Measurements from ENCODE around the gene DIP2C.
"Not testable (repeated sequence)": the region's sequence is repeated elsewhere in the genome, so short reads cannot be mapped to it uniquely, and the experiment has no call there.

Gene DIP2C

DNA sequence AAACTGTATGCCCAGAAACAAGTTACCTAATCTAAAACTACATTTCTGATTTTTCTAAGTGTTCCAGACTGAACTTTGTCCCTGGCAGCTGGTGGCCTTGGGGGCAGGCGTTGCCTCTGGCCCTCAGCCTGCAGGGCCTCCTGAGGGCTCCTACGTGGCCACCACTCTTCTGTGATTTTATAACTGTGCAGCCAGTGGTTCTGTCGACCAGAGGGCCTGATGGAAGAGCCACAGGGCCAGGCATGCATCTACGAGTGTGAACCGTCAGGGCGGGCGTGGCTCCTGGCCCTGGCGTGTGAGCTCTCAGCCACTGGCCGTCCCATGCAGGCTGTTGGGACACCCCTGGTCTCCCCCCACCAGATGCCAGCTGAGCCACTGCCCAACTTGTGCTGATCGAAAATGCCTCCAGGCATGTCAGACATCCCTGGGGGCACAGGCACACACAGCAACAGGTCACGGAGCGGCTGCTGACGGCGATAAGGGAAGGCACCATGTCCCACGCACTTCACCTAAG lies 380.8 kb downstream of the DIP2C start:
- H3K4me3 ChIP-seq (ENCODE audit: low read length): no peak overlapping the region

DNA sequence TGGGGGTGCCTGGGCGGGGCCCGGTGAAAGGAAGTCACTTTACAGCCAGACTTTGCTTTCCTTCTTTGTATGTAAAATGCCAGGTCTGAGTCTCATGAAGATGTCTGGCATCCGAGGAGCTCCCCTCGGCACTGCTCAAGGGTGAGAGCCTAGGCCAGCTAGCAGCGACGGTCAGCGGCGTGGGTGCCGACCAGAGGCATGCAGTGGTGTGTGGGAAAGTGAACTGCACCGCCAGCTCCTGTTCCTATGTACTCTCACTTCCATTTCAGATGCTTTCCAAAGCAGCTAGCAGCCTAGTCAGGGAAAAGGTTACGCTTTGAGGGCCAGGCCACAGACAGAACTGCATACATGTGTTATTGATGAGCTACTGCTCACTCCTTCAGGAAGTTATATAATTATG lies 381.4 kb downstream of the DIP2C start:
- no peak overlapping the region for H3K4me3 ChIP-seq (ENCODE audit: low read length)
- DNase-seq (ENCODE audit: low read depth, low spot score): no peak

More for the DNA sequence above, 380.8 kb downstream of the DIP2C start:
- no peak for DNase-seq (ENCODE audit: low read depth, low spot score)

DNA sequence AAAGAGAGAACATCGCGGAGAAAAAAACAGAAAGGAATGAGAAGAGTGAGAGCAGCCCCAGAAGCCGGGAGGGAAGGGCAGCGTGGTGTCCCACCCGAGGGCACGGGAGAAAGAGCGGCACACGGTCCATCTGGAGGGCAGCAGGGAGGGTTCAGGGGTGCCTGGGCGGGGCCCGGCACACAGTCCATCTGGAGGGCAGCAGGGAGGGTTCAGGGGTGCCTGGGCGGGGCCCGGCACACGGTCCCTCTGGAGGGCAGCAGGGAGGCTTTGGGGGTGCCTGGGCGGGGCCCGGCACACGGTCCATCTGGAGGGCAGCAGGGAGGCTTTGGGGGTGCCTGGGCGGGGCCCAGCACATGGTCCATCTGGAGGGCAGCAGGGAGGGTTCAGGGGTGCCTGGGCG lies 381.8 kb downstream of the DIP2C start:
- DNase-seq (ENCODE audit: low read depth, low spot score): no peak
- H3K4me3 ChIP-seq (ENCODE audit: low read length): no peak overlapping the region

DNA sequence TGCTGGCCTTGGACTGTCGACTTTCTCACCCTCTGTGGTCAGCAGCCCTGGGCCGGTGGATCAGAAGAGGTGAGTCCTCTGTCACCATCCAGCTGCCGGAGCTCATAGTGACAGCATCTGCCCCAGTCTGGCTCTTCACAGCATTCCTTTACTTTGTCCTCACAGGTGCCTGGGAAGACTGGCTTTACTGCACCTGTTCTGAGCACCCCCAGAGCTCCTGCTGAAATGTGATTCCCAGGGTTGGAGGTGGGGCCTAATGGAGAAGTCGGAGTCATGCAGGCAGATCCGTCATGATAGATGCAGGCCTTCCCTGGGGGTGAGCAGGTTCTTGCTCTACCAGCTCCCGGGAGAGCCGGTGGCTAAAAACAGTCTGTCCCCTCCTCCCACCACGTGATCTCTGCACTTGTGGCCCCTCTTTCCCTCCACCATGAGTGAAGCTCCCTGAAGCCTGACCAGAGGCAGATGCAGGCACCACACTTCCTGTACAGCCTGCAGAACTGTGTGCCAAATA lies 382.7 kb downstream of the DIP2C start:
- no peak for DNase-seq (ENCODE audit: low read depth, low spot score)
- no peak overlapping the region for H3K4me3 ChIP-seq (ENCODE audit: low read length)

DNA sequence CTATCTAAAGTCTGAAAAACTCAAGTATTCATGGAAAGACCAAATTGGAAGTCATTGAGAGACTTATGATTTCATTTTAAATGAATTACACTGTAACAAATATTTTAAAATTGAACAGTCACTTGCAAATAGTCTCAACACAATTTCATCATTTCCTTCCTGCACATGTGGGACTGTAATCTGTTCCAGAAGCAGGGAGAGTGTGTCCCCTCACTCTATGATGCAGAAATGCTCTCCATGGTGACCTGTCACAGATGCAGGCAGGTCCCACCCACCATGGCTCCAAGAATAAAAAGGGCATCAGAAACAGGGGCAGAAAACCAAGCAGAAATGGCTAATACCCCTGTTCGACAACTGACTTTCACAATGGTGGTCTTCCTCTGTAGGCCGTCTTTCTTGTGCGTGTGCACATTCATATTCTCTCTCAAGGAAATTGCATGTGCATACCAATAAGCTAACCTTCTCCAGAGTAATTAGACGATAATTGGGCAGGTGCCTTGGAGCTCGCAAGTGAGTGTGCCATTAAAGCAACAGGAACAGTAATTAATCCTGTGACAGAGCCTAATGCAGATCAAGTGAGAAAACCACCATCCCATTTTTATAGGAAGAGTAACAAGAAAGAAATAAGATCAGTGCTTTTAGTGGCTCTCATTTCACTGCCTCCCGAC lies 383.3 kb downstream of the DIP2C start:
- no peak for DNase-seq (ENCODE audit: low read depth, low spot score)
- no peak overlapping the region for H3K4me3 ChIP-seq (ENCODE audit: low read length)

DNA sequence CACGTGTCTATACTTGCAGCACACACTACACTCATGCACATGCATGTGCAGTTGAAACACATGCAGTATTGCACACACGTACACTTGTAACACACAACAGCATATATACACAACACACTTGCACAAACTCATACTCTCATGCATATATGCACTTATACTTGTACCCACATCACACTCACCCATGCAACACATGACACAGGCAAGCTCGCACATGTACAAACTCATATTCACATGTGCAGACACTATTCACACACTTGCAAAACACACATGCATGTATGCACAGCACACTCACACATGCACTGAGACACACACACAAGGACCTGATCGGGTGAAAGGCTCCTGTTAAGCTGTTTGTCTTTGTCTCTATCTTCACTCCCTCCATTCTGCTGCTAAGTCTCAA lies 384.4 kb downstream of the DIP2C start:
- H3K4me3 ChIP-seq (ENCODE audit: low read length): no peak overlapping the region
- no peak for DNase-seq (ENCODE audit: low read depth, low spot score)

DNA sequence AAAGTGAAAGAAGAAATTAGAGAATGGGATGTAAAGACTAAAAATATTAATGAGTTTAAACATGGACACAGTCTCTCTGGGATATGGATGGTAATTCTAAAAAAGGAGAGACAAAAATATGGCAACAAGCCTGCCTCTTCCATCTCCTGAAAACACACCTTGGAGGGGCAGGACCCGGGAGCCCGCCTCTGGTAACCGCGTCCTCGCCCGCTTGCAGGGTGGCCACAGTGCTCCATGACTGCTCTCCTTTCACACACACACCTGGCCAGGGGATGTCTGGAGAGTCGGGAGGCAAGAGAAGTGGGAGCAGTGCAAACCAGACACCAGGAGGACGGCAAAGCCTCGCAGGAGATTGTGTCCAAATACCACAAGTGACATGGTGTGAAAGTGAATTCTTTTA lies 387.9 kb downstream of the DIP2C start:
- no peak overlapping the region for H3K4me3 ChIP-seq (ENCODE audit: low read length)
- DNase-seq (ENCODE audit: low read depth, low spot score): no peak

DNA sequence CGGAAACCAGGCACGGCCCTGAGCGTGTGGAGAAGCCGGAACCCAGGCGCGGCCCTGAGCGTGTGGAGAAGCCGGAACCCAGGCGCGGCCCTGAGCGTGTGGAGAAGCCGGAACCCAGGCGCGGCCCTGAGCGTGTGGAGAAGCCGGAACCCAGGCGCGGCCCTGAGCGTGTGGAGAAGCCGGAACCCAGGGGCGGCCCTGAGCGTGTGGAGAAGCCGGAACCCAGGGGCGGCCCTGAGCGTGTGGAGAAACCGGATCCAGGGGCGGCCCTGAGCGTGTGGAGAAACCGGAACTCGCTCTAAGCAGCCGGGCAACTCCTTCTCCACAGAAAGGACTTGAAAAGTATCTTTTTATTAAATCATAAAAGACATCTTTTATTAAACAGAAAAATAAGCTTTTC lies 388.9 kb downstream of the DIP2C start:
- DNase-seq (ENCODE audit: low read depth, low spot score); H3K4me3 ChIP-seq (ENCODE audit: low read length): not testable (repeated sequence)

DNA sequence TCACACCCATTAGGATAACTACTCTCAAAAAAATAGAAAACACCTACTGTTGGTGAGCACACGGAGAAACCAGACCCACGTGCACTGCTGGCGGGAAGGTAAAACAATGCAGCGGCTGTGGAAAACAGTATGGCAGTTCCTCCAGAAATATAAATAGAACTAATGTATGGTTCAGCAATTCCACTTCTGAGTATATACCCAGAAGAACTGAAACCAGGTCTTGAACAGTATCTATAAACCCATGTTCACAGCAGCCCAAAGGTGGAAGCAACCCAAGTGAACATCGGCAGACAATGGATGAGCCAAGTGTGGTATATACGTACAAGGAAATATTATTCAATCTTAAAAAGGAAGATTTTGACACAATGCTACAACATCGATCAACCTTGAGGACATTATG lies 389.5 kb downstream of the DIP2C start:
- no peak for DNase-seq (ENCODE audit: low read depth, low spot score)
- H3K4me3 ChIP-seq (ENCODE audit: low read length): no peak overlapping the region

DNA sequence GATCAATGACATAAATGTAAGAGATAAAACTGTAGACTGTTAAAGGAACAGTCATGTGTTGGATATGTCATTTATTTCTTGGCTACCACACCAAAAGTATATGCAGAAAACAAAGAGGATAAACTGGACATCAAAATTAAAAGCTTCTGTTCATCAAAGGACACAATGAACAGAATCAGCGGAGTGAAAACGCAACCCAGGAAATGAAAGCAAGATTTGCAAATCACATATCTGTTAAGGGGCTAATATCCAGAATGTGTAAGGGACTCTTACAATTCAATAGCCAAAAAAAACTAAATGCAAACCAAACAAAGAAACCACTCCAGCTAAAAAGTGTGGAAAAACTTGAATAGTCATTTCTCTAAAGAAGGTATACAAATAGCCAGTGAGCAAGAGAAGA lies 390.0 kb downstream of the DIP2C start:
- no peak for DNase-seq (ENCODE audit: low read depth, low spot score)
- no peak overlapping the region for H3K4me3 ChIP-seq (ENCODE audit: low read length)

DNA sequence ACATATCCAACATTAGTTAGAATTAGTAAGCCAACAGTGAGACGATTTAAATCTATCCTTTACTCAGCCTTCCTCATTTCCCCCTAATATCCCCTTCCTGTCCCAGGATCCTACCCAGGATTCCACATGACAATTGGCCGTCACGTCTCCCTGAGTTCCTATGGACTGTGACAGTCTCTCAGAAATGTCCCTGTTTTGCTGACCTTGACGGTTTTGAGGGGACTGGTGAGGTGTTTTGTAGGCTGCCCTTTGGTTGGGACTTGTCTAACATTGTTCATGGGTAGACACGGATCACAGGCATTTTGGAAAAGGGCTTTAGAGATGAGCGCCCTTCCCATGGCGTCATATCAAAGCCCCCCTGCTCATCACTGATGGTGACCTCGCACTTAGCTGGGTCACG lies 391.4 kb downstream of the DIP2C start:
- no peak for DNase-seq (ENCODE audit: low read depth, low spot score)
- H3K4me3 ChIP-seq (ENCODE audit: low read length): no peak overlapping the region

DNA sequence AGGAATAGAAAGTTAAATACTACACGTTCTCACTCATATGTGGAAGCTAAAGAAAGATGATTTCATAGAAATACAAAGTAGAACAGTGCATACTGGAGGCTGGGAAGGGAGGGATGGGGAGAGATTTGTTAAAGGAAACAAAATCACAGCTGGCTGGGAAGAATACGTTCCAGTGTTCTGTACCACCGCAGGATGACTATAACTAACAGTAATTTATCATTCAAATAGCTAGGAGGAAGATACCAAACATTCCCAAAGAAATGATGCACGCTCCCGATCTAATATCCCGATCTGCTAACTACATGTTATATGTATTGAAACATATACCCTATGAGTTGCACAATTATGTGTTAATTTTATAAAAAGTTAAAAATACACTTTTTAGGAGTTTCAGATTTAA lies 391.9 kb downstream of the DIP2C start:
- no peak for DNase-seq (ENCODE audit: low read depth, low spot score)
- H3K4me3 ChIP-seq (ENCODE audit: low read length): no peak overlapping the region

DNA sequence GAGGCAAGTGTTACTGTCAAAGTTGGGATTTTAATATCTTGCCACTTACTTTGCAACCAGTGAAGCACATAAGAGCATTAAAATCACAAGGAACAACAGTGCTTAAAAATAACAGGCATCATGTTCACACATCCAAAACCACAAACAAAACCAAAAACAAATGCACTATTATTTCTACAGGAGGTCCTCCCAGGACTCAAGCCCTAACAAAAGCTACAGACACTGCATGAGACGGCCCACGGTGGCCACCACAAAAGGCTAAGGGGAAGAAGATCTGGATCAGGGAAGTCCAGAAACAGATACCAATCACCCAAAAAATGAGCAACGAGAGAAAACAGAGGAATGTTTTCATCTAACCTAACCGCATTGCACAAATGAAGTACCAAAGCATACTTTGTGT lies 395.8 kb downstream of the DIP2C start:
- DNase-seq (ENCODE audit: low read depth, low spot score): no peak
- H3K4me3 ChIP-seq (ENCODE audit: low read length): no peak overlapping the region

DNA sequence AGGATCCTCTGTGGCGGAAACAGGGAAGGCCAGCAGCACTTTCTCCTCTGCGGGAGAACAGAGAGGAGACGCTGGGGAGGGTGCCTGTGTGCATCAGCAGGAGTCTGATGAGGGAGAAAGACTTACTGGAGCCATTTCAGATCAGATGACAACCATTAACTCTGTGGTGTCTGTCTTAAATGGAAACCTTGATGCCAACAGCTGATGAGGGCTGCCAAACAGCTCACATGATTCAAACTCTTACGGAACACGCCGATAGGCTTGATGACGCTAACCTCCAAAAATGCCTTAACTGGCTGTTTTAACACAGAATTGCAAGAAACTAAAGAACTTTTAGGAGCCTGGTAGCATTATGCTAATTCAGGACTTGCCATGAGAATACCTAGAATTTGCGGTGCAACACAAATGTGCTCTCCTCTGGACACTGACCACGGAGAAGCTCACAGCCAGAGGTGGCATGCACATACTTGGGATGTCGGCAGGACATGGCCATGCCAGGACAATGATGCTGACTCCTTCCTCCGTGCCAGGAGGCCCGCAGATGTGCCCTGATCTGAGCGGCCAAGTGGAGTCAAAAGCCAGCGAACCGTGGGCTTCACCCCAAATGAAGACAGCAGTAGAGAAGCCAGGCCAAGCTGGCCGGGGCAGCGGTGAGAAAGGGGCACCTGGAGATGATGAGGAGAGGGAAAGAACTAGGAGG lies 399.3 kb downstream of the DIP2C start:
- no peak for DNase-seq (ENCODE audit: low read depth, low spot score)
- no peak overlapping the region for H3K4me3 ChIP-seq (ENCODE audit: low read length)

DNA sequence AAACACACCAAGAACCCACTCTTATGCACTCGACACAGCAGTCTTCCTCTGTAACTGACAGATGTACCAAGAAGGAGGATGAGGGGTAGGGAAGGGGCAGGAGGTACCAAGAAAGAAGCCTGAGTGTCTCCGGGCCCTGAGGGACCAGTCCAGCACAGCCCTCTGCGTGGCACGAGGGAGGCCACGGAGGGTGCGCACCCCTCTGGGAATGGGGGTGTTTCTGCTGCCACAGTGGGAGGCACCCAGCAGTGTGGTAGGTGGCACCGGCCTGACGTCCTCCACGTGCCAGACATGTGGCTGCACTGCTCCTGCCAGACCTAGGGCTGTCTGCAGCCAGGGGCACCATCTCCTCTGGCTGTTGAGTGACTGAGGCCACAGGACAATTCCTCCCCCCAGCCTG lies 399.9 kb downstream of the DIP2C start:
- no peak for DNase-seq (ENCODE audit: low read depth, low spot score)
- H3K4me3 ChIP-seq (ENCODE audit: low read length): no peak overlapping the region

DNA sequence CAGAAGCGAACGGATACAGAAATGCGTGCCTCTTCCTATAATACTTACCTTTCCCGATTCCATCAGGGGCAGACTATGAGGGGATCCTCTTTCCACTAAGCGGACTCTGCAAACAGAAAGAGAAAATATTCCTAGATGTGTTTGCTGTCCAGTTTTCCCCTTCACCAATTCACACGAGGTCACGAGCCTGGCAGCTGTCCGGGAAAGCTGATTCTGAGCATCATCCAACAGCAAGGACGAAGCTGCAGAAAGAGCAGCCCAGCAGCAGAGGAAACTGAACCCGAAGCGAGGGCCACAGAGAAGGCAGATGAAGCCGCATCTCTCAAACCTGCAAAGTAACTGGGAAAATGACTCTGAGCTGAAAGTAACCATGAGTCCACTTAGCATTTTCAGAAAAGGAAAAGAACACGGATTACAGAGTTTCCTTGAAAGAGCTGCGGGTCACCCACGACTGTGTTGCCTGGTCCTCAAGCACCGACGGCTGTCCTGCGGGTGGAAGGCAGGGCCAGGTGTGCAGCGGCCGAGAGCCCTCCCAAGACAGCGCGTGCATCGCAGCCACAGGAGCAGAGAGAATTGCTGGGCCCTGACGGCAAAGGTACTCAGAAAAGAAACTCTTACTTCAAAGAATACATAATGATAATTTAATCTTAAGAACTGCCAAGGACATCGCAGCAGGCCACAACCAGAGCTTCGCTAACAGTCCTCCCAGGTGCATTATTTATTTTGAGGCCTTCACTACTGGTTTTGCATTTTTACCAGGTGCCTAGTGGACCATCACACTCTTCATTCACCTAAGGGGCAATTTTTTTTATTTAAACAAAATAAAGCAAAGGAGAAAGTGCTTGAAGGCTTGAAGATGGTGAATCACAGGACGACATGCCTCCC lies 400.9 kb downstream of the DIP2C start:
- no peak overlapping the region for H3K4me3 ChIP-seq (ENCODE audit: low read length)
- DNase-seq (ENCODE audit: low read depth, low spot score): no peak

DNA sequence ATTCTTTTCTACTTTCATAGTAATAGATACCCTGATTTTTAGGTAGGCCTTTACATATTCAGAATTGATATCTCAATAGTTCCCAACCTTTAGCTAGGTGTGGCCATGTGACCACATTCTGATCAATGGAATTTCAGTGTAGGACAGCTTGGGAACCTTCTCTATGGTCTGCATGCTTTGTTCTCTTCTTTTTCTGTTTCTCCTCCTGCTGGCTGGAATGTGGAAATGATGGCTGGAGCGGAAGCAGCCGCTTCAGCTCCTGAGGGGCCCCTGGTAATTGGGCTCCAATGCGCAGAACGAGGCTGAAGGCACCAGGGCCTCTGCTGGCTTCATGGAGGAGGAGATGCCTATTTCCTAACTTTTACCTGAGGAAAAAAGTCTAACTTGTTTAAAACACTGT lies 401.7 kb downstream of the DIP2C start:
- no peak overlapping the region for H3K4me3 ChIP-seq (ENCODE audit: low read length)
- DNase-seq (ENCODE audit: low read depth, low spot score): no peak

DNA sequence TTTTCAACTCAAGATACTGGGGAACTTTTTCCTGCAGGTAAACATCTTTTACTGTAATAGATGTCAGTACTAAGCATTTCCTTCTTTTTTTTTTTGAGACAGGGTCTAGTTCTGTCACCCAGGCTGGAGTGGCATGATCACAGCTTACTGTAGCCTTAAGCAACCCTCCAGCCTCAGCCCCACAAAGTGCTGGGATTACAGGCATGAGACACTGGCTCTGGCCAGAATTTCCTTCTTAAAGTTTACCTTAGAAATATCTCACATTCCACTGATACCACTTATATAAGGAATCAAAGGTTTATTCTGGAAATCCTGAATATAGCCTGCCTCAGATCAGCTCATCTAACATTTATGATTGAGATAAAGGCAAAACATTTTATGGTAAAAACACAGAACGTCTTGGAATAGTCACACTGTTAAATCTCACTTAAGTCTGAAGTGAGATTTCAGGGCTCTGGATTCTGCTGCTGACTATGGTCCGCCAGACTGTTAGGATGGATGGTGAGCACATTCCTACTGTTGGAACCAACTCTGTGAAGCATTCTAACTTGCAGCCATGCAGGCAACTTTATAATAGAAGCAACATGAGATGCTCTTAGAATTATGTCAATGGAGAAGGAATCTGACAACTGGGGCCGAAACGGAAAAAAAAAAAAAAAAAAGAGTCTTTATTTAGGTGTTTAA lies 402.3 kb downstream of the DIP2C start:
- DNase-seq (ENCODE audit: low read depth, low spot score): no peak

DNA sequence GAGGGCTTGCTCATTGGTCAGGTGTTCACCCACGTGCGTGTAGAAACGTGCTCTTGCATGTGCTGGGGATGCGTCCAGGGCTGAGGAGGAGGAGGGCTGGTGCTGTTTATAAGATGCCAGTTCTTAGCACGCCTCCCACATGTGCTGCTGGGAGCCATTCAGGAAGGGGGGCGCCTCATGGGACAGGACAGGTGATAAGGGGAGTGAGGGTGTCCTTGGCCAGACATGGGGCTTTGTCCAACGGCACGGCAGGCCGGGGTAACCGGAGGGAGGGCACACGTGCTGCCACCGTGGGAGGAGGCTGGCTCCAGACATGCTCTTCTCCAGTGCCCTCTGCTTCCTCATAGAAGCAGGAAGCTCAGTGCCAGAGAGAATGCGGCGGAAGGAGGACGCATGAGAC lies 404.3 kb downstream of the DIP2C start:
- no peak for DNase-seq (ENCODE audit: low read depth, low spot score)
- no peak overlapping the region for H3K4me3 ChIP-seq (ENCODE audit: low read length)

More for the DNA sequence above, 402.3 kb downstream of the DIP2C start:
- H3K4me3 ChIP-seq (ENCODE audit: low read length): no peak overlapping the region

All from Jurkat, Clone E6-1 (cell line).